ENCODE measurements around the gene RABGGTA.

DNA sequence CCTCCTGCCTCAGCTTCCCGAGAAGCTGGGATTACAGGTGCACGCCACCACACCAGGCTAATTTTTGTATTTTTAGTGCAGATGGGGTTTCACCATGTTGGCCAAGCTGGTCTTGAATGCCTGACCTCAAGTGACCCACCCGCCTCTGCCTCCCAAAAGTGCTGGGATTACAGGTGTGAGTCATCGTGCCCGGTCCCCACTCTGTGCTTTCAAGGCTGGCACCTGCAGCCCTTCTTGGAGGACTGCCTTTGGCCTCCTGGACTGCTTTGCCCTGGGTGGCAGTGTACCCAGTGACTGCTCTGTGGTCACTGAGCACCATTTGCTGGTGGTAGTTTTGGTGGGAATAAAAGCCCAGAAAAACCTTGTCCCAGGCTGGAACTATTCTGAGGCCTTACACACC lies 15.6 kb upstream of the RABGGTA start:
- no peak for TF ChIP-seq POLR2AphosphoS5 (IDR thresholded peaks at IDR 0.05; ENCODE audit: low read depth, low read length)
- no peak for TF ChIP-seq SIN3A (IDR thresholded peaks at IDR 0.05; ENCODE audit: borderline replicate concordance, insufficient read depth, low read length)
- TF ChIP-seq, protein P1, sequence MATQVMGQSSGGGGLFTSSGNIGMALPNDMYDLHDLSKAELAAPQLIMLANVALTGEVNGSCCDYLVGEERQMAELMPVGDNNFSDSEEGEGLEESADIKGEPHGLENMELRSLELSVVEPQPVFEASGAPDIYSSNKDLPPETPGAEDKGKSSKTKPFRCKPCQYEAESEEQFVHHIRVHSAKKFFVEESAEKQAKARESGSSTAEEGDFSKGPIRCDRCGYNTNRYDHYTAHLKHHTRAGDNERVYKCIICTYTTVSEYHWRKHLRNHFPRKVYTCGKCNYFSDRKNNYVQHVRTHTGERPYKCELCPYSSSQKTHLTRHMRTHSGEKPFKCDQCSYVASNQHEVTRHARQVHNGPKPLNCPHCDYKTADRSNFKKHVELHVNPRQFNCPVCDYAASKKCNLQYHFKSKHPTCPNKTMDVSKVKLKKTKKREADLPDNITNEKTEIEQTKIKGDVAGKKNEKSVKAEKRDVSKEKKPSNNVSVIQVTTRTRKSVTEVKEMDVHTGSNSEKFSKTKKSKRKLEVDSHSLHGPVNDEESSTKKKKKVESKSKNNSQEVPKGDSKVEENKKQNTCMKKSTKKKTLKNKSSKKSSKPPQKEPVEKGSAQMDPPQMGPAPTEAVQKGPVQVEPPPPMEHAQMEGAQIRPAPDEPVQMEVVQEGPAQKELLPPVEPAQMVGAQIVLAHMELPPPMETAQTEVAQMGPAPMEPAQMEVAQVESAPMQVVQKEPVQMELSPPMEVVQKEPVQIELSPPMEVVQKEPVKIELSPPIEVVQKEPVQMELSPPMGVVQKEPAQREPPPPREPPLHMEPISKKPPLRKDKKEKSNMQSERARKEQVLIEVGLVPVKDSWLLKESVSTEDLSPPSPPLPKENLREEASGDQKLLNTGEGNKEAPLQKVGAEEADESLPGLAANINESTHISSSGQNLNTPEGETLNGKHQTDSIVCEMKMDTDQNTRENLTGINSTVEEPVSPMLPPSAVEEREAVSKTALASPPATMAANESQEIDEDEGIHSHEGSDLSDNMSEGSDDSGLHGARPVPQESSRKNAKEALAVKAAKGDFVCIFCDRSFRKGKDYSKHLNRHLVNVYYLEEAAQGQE (IDR thresholded peaks at IDR 0.05; ENCODE audit: insufficient read depth in 1 of 2, low read depth in 2 of 2, low read length in 2 of 2), result no peak
- TF ChIP-seq TAF1 (IDR thresholded peaks at IDR 0.05; ENCODE audit: borderline replicate concordance, insufficient read depth, low read length), result no peak

Measured in PFSK-1 (cell line).